ENCODE data around the gene CENPL.
"Not testable (repeated sequence)": the region's sequence is repeated elsewhere in the genome, so short reads cannot be mapped to it uniquely, and the experiment has no call there.

The CENPL gene

GRCh38 chr1:173859547-173859946, 34.9 kb upstream of the CENPL start:
- not testable (repeated sequence) for H2AK5ac ChIP-seq (ENCODE audit: low read length); H2BK12ac ChIP-seq (ENCODE audit: low read length); H4K12ac ChIP-seq (ENCODE audit: low read depth, low read length); H4K91ac ChIP-seq (ENCODE audit: low read depth, low read length); H3K4me1 ChIP-seq (ENCODE audit: control insufficient read depth in 1 of 2, insufficient read depth in 2 of 2, low read length in 2 of 2); H2BK120ac ChIP-seq (ENCODE audit: insufficient read depth, low read length, poor library complexity); H3K14ac ChIP-seq (ENCODE audit: low read length); H2AFZ ChIP-seq (ENCODE audit: insufficient read depth, low read length, poor library complexity); H2BK5ac ChIP-seq (ENCODE audit: low read depth, low read length, poor library complexity); DNase-seq; H3K4ac ChIP-seq (ENCODE audit: low read depth, low read length); H3K9ac ChIP-seq (ENCODE audit: low read length); H3K79me2 ChIP-seq (ENCODE audit: control insufficient read depth, insufficient read depth, low read length, poor library complexity); H3K4me3 ChIP-seq (ENCODE audit: low read depth, low read length); H3K23ac ChIP-seq (ENCODE audit: low read length); H3K4me2 ChIP-seq (ENCODE audit: low read length); H3K18ac ChIP-seq (ENCODE audit: low read length); H3K79me1 ChIP-seq (ENCODE audit: low read length); H3K9me3 ChIP-seq (ENCODE audit: insufficient read depth, low read depth, low read length); H3K27me3 ChIP-seq (ENCODE audit: insufficient read depth, low read length); H3K27ac ChIP-seq (ENCODE audit: low read depth, low read length); H4K8ac ChIP-seq (ENCODE audit: low read depth, low read length)
- peaks cover 8 to 27% of the 10 kb centered on the region in 2 experiments for H3K36me3 ChIP-seq (ENCODE audit: control insufficient read depth in 1 of 2, insufficient read depth in 2 of 2, low read length in 2 of 2)
- WGBS (ENCODE audit: extremely low coverage, insufficient coverage, insufficient read length): no CpG with 5 or more reads among the region's 5 CpGs

GRCh38 chr1:173857363-173857917, 32.8 kb upstream of the CENPL start:
- Histone ChIP-seq H3K9me3 (ENCODE audit: insufficient read depth, low read depth, low read length) (no peaks in the 10 kb centered on the region), H2BK120ac (ENCODE audit: insufficient read depth, low read length, poor library complexity) (no peak overlapping the region), H3K18ac (ENCODE audit: low read length) (no peak overlapping the region), H3K4me1 (ENCODE audit: control insufficient read depth in 1 of 2, insufficient read depth in 2 of 2, low read length in 2 of 2) (peaks cover 2 to 7% of the 10 kb centered on the region in 2 experiments), H3K23ac (ENCODE audit: low read length) (no peak overlapping the region), H4K8ac (ENCODE audit: low read depth, low read length) (no peak overlapping the region), H3K14ac (ENCODE audit: low read length) (no peak overlapping the region), H4K91ac (ENCODE audit: low read depth, low read length) (no peak overlapping the region), H4K12ac (ENCODE audit: low read depth, low read length) (no peak overlapping the region), H2AFZ (ENCODE audit: insufficient read depth, low read length, poor library complexity) (no peak overlapping the region), H2AK5ac (ENCODE audit: low read length) (no peak overlapping the region), H3K27ac (ENCODE audit: low read depth, low read length) (no peak overlapping the region), H3K4me3 (ENCODE audit: low read depth, low read length) (no peak overlapping the region), H3K79me1 (ENCODE audit: low read length) (no peaks in the 10 kb centered on the region), H2BK12ac (ENCODE audit: low read length) (no peak overlapping the region), H3K27me3 (ENCODE audit: insufficient read depth, low read length) (no peaks in the 10 kb centered on the region), H2BK5ac (ENCODE audit: low read depth, low read length, poor library complexity) (no peak overlapping the region), H3K9ac (ENCODE audit: low read length) (no peak overlapping the region), H3K36me3 (ENCODE audit: control insufficient read depth in 1 of 2, insufficient read depth in 2 of 2, low read length in 2 of 2) (peaks cover 2 to 13% of the 10 kb centered on the region in 2 experiments), H3K4ac (ENCODE audit: low read depth, low read length) (no peak overlapping the region), H3K79me2 (ENCODE audit: control insufficient read depth, insufficient read depth, low read length, poor library complexity) (no peaks in the 10 kb centered on the region), H3K4me2 (ENCODE audit: low read length) (no peak overlapping the region)
- WGBS (ENCODE audit: extremely low coverage, insufficient coverage, insufficient read length): no CpG with 5 or more reads among the region's 4 CpGs
- DNase-seq: peak in 1 of 2 donors; percentile 52

GRCh38 chr1:173856903-173857302, 32.2 kb upstream of the CENPL start:
- Histone ChIP-seq H3K23ac (ENCODE audit: low read length) (no peak overlapping the region), H3K4ac (ENCODE audit: low read depth, low read length) (no peak overlapping the region), H3K18ac (ENCODE audit: low read length) (no peak overlapping the region), H3K4me2 (ENCODE audit: low read length) (no peak overlapping the region), H2AK5ac (ENCODE audit: low read length) (no peak overlapping the region), H3K79me1 (ENCODE audit: low read length) (no peaks in the 10 kb centered on the region), H4K8ac (ENCODE audit: low read depth, low read length) (no peak overlapping the region), H3K79me2 (ENCODE audit: control insufficient read depth, insufficient read depth, low read length, poor library complexity) (no peaks in the 10 kb centered on the region), H3K27ac (ENCODE audit: low read depth, low read length) (no peak overlapping the region), H2BK120ac (ENCODE audit: insufficient read depth, low read length, poor library complexity) (no peak overlapping the region), H3K27me3 (ENCODE audit: insufficient read depth, low read length) (no peaks in the 10 kb centered on the region), H3K4me1 (ENCODE audit: control insufficient read depth in 1 of 2, insufficient read depth in 2 of 2, low read length in 2 of 2) (peaks cover 2 to 7% of the 10 kb centered on the region in 2 experiments), H2BK12ac (ENCODE audit: low read length) (no peak overlapping the region), H2AFZ (ENCODE audit: insufficient read depth, low read length, poor library complexity) (no peak overlapping the region), H4K12ac (ENCODE audit: low read depth, low read length) (no peak overlapping the region), H3K14ac (ENCODE audit: low read length) (no peak overlapping the region), H4K91ac (ENCODE audit: low read depth, low read length) (no peak overlapping the region), H3K9ac (ENCODE audit: low read length) (no peak overlapping the region), H3K36me3 (ENCODE audit: control insufficient read depth in 1 of 2, insufficient read depth in 2 of 2, low read length in 2 of 2) (peaks cover 0 to 13% of the 10 kb centered on the region in 2 experiments), H2BK5ac (ENCODE audit: low read depth, low read length, poor library complexity) (no peak overlapping the region), H3K9me3 (ENCODE audit: insufficient read depth, low read depth, low read length) (no peaks in the 10 kb centered on the region), H3K4me3 (ENCODE audit: low read depth, low read length) (no peak overlapping the region)
- DNase-seq: no peak
- WGBS (ENCODE audit: extremely low coverage, insufficient coverage, insufficient read length): no CpG with 5 or more reads among the region's 2 CpGs

- DNase-seq: no peak
- Histone ChIP-seq H3K23ac (ENCODE audit: low read length) (no peak overlapping the region), H2BK12ac (ENCODE audit: low read length) (no peak overlapping the region), H2AFZ (ENCODE audit: insufficient read depth, low read length, poor library complexity) (no peak overlapping the region), H3K9ac (ENCODE audit: low read length) (no peak overlapping the region), H3K36me3 (ENCODE audit: control insufficient read depth in 1 of 2, insufficient read depth in 2 of 2, low read length in 2 of 2) (peaks cover 2 to 15% of the 10 kb centered on the region in 2 experiments), H3K27ac (ENCODE audit: low read depth, low read length) (no peak overlapping the region), H2AK5ac (ENCODE audit: low read length) (no peak overlapping the region), H3K4ac (ENCODE audit: low read depth, low read length) (no peak overlapping the region), H3K79me2 (ENCODE audit: control insufficient read depth, insufficient read depth, low read length, poor library complexity) (no peaks in the 10 kb centered on the region), H4K91ac (ENCODE audit: low read depth, low read length) (no peak overlapping the region), H2BK5ac (ENCODE audit: low read depth, low read length, poor library complexity) (no peak overlapping the region), H3K4me3 (ENCODE audit: low read depth, low read length) (no peak overlapping the region), H3K4me1 (ENCODE audit: control insufficient read depth in 1 of 2, insufficient read depth in 2 of 2, low read length in 2 of 2) (peaks cover 2 to 7% of the 10 kb centered on the region in 2 experiments), H2BK120ac (ENCODE audit: insufficient read depth, low read length, poor library complexity) (no peak overlapping the region), H4K8ac (ENCODE audit: low read depth, low read length) (no peak overlapping the region), H3K27me3 (ENCODE audit: insufficient read depth, low read length) (no peaks in the 10 kb centered on the region), H3K4me2 (ENCODE audit: low read length) (no peak overlapping the region), H3K9me3 (ENCODE audit: insufficient read depth, low read depth, low read length) (no peaks in the 10 kb centered on the region), H3K18ac (ENCODE audit: low read length) (no peak overlapping the region), H3K79me1 (ENCODE audit: low read length) (no peaks in the 10 kb centered on the region), H4K12ac (ENCODE audit: low read depth, low read length) (no peak overlapping the region), H3K14ac (ENCODE audit: low read length) (no peak overlapping the region)
- WGBS (ENCODE audit: extremely low coverage, insufficient coverage, insufficient read length): no CpG with 5 or more reads among the region's 1 CpG
Observed at GRCh38 chr1:173856014-173856413, 31.3 kb upstream of the CENPL start.

Data from trophoblast cell (in vitro differentiated cells and primary cell).